ENCODE data around the gene CSNK2B.

DNA sequence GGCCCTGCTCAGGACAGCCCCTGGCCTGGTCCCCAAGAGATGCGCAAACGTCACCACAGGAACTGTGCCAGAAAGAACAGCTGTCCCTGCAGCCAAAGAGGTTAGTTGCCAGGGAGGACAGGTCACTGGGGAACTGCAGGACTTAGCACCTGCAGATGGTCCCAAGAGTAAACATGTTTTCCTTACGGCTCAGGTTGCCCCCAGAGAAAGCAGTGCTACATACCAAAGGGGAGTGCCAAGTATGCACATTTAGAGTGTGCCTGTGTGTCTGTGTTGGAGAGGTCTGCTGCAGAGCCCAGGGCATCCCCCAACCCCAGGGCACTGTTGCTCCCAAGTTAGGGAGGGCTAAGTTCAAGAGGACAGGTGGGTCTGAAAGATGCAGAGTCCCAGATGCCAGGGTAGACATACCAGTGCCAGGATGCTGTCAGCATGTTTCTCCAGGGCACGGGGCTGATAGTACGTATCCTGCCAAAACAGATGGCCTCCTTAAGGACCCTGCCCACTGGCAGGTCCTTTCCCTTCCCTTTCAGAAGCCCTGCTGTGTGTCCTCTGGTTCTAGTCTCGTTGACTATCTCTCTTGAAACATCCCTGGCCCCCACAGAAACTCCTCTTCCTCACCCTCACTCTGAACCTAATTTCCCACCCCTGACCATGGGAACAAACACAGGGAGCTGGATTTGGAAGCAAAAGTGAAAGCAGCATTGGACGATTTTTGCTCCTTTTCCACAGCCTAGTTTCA lies 36.0 kb downstream of the CSNK2B start:
- TF ChIP-seq, protein P1, sequence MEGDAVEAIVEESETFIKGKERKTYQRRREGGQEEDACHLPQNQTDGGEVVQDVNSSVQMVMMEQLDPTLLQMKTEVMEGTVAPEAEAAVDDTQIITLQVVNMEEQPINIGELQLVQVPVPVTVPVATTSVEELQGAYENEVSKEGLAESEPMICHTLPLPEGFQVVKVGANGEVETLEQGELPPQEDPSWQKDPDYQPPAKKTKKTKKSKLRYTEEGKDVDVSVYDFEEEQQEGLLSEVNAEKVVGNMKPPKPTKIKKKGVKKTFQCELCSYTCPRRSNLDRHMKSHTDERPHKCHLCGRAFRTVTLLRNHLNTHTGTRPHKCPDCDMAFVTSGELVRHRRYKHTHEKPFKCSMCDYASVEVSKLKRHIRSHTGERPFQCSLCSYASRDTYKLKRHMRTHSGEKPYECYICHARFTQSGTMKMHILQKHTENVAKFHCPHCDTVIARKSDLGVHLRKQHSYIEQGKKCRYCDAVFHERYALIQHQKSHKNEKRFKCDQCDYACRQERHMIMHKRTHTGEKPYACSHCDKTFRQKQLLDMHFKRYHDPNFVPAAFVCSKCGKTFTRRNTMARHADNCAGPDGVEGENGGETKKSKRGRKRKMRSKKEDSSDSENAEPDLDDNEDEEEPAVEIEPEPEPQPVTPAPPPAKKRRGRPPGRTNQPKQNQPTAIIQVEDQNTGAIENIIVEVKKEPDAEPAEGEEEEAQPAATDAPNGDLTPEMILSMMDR (optimal IDR thresholded peaks at IDR 0.05 in 1 of 3, IDR thresholded peaks at IDR 0.05 in 1 of 3, conservative IDR thresholded peaks at IDR 0.05 in 1 of 3; ENCODE audit: extremely low read depth in 1 of 3, insufficient read depth in 2 of 3, low read length in 3 of 3): no peak
- TF ChIP-seq EZH2 (IDR thresholded peaks at IDR 0.05; ENCODE audit: low read length): no peak

Data from keratinocyte (primary cell).